ENCODE results near the gene RPS5.
"Not testable (repeated sequence)": the region's sequence is repeated elsewhere in the genome, so short reads cannot be mapped to it uniquely, and the experiment has no call there.

RPS5 gene

DNA sequence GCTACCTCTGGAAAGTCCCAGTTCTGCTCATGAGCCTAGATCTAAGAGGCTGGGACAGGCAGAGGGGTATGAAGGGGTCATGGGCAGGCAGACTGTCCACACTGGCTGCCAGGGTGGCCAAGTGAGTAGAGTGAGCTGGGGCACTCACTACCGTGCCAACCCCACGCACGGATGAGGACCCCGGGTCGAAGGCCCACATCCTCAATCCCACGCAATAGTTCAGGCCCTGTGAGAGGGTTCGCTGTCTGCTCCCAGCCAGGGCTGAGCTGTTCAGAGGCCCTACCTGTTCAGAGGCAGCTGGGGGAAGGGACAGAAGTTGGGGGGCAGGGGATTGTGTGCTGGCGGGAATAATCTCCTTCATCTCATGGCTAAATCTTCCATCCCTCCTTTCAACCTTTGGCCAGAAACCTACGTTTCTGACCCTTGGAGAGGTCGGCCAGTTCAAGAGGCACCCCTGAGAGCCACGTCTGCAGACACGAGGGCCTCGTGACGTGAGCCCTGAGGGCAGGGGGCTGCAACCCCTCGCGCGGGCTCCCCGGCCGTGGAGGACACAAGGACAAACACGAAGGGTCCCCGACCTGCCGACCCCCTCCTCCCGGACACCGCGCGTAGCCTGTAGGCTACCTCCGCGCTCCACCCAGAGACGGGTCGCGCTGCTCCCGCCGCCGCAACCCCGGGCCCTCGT is 1.0 kb upstream of the RPS5 start:
- peak; percentile 38 for DNase-seq (ENCODE audit: low read depth)

DNA sequence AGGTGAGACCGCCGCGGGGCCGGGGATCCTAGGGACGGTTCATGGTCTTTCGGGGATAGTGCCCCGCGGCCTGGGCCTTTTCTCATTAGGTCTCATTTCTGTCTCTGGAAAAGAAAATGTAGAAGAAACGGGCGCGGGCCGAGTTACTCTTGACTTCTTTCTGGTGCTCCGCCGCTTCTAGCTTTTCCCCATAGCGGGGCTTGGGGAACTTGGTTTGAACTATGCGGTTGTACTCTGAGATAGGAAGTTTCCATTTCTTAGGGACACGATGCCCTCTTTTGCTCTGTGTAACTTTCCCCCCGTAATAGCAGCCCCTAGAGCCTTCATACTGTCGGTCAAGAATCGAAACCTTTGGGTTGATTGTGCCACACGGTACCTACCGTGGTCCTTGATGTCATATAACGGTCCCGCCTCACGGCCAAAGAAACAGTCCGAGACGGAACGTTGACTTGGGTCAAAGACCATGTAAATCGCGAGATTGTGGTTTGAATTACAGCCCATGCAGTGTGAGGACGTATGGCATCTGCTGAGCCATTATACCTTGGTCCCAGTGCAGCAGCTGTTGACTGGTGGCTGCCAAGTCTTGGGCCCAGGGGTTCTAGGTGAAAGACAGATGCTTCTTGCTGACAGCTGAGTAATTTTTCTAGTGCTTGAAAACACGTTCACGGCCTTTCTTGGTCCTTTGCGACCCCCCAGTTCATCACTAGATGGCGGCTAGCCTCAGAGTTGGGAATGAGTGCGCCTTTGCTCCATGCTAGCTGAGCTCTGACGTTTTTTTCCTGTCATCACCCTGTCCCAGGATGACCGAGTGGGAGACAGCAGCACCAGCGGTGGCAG is 487 bp downstream of the RPS5 start:
- DNase-seq (ENCODE audit: low read depth): no peak

DNA sequence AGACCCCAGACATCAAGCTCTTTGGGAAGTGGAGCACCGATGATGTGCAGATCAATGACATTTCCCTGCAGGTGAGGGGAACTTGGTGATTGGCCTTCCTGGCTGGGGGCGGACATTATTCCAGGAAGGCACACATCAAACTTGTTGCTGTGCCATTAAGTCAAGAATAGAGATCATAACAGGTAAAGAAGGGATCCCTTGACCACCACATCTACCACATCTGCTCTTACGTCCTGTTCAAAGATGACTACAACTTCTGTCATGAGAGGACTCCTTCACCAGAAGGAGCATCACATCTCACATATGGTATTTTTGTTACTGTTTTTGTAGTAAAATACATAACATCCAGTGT is 1.1 kb downstream of the RPS5 start:
- no peak for DNase-seq (ENCODE audit: low read depth)

DNA sequence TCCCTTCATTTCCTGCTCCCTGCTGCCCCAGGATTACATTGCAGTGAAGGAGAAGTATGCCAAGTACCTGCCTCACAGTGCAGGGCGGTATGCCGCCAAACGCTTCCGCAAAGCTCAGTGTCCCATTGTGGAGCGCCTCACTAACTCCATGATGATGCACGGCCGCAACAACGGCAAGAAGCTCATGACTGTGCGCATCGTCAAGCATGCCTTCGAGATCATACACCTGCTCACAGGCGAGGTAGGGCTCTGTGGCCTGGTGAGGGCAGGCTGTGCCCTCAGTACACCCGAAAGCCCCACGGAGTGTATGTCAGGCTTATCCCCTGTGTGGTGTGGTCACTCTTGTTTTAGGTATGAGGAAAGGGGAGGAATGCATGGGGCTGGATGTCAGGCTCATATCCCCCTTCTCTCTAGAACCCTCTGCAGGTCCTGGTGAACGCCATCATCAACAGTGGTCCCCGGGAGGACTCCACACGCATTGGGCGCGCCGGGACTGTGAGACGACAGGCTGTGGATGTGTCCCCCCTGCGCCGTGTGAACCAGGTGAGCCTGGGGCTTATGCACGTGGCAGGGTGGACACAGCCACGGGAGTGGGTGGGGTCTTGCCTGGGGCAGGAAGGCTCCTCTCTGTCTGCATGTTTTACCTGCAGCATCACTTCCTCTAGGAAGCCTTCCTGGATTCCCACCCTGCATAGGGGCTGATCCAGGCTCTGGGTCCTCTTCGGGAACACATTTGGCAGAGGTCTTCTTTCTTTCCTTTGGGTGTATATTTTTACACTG is 6.1 kb downstream of the RPS5 start:
- no peak for DNase-seq (ENCODE audit: low read depth)

DNA sequence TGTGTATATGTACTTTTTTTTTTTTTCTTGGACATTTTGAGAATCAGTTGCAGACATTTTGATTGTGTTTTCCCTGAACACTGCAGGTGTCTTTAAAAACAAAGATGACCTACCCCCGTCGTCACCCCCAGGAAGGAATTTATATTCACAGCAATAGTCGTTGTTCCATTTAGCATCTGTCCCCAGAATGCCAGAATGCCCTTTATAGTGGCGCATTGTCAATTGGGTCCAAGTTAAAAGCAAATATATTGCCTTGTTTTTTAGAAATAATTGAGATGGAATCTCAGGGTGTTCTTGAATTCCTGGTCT is 6.6 kb downstream of the RPS5 start:
- no peak for DNase-seq (ENCODE audit: low read depth)

DNA sequence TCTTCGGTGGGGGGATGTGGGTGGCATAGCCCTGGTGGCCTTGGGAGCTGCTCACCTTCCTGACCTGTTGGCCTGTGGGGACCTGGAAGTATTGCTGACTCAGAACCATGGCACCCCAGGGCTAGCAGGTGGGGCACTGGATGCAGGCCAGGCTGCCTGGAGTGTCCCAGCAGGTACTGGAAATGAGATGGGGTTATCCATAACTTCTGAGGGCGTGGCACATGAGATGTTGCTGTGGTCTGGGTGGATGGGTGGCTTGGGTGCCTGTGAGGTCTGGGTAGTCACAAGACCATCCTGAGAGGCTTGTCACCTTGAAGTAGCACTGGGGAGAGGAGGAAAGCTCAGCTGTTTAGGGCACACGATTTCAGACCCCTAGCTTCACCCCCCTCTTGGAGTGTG is 7.8 kb downstream of the RPS5 start:
- DNase-seq (ENCODE audit: low read depth): no peak

DNA sequence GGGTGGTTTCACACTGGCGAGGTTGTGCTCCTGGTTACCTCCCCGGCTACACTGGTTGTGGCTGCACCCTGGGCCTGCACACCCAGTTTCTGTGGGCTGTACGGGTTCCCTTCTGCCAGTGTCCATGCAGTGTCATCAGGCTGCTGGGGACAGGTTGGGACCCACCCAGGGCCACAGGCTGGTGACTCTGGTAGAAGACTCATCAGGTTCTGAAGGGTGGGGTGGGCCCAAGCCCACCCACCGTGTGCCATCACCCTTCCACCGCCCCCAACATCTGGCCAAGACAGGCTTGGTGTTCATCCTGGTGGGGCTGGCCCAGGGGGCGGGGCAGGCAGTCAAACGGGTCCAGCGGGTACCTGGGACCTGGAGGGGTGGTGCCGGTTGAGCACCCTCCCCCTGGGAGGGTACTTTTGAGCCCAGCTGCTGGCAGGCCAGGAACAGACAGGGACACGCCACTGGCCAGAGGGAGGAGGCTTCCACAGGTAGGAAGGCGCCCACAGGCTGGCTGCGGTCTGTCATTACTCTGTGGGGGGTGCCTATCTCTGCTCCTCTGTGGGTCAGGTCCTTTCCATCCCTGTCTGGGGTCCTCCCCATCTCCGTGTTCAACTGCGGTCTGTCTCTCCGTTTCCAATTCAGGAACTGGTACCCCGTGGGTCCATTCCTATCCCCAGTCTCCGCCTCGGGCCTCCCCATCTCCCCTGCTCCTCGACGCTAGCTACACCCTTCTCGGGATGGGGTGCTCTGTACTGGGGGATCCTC is 8.3 kb downstream of the RPS5 start, which contains the start of gene RNF225:
Gene RNF225 (plus strand): TSS at position 437 of the 759 bp plus-strand sequence. CDS start 434 bp downstream, outside the sequence.
- DNase-seq (ENCODE audit: low read depth): peak; percentile 23

DNA sequence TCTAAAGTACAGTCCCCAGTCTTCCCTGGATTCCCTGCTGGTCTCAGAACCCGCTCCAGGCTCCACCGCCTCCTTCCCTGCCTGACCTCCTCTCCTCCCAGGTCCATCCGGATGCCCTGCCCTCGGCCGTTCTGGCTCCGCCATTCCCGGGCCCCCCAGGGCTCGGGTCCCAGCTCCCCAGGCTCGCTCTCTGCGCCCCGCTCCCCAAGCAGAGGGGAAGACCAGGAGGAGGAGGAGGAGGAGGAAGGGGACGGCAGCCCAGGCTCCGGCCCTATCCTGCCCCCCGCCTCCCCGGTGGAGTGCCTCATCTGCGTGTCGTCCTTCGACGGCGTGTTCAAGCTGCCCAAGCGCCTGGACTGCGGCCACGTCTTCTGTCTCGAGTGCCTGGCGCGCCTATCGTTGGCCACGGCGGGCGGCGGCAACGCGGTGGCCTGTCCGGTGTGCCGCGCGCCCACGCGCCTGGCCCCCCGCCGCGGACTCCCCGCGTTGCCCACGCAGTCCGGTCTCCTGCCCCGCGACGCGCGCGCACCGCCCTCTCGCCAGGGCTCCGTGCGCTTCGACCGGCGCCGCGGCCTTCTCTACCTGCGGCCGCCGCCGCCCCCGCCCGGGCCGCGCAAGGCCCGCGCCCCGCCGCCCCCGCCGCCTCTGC is 9.0 kb downstream of the RPS5 start:
- peak; percentile 16 for DNase-seq (ENCODE audit: low read depth)

DNA sequence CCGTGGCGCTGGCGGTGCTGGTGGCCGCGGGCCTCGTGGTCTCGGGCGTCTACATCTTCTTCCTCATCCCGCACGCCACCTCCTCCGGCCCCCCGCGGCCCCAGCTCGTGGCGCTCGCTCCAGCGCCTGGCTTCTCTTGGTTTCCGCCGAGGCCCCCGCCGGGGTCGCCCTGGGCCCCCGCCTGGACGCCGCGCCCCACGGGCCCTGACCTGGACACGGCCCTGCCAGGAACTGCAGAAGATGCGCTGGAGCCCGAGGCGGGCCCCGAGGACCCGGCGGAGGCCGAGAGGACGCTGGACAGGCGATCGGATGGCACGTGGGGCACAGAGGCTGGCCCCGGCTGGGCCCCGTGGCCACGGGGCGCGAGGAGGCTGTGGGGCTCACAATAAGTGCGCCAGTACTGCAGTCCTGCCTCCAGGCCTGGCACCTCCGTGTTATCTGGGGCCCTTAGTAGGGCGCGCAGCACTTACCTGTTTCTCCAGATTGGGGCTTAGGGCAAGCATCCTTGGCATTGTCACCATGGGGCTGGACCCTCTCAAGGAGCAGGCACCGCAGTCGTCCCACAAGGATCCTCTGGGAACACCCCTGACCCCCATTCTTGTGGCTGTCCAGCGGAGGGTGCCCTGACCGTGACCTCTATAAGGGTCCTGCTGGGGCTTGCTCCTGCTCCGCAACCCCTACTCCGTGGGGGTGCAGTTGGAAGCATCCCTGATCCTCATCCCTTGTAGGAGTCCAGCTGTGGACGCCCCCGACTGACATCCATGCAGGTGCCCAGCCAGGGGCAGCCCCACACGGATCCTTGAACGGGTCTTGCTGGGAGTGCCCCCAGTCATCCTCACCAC is 9.8 kb downstream of the RPS5 start:
- no peak for DNase-seq (ENCODE audit: low read depth)

DNA sequence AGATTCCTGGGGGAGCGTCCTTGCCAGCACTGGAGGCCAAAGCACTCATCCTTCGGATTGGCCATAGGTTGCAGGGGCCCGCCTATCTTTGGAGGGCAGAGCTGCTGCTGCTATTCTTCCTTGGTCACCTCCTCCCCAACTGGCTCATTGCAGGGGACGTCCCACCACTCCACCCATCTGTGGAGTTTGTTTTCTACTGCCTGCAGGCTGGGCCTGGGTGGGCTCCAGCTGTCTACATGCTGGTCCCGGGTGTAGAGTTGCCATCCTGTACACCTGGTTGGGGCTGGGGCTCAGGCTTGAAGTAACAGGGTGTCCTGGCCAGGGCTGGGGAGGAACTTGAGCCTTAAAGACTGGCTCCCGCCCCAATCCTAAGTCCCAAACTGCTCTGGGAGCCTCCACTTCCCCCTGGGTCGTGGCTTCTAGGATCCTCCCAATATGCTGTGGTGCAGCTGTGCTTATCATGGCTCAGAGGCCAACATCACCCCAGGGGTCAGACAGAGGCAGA is 10.5 kb downstream of the RPS5 start:
- no peak for DNase-seq (ENCODE audit: low read depth)

DNA sequence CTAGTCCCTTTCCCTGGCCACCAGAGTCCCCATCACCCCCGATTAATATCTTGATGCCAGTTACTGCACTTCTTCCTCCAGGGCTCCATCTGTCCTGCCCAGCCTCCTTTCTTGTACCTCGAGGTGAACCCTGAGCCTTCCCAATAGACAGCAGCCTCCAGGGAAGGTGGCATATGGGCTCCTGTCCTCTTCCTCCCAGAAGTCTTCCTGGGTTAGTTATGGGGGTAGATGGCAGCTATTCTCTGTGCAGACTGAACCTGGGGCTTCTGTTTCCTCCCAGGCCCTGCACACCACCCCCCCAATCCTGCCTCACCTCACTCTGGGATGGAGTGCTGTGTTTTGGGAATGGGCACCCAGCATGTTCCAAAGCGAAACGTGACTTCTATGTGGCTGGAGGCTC is 11.0 kb downstream of the RPS5 start:
- DNase-seq (ENCODE audit: low read depth): no peak

DNA sequence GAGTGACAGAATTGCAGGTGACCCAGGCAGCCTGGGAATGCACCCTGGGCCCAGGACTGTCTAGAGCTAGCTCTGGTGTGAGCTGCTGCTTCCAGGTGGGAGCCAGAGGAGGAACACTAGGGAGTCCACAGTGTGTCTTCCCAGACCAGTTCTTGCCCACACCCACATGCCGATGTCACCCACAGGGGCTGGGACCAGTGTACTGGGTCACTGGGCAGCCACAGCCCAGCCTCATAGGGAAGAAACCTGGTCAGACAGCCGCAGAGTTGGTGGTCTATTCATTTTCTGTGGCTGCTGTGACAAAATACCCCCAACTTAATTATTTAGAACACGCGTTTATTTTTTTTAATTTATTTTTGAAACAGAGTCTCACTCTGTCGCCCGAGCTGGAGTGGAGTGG is 11.5 kb downstream of the RPS5 start:
- no peak for DNase-seq (ENCODE audit: low read depth)

DNA sequence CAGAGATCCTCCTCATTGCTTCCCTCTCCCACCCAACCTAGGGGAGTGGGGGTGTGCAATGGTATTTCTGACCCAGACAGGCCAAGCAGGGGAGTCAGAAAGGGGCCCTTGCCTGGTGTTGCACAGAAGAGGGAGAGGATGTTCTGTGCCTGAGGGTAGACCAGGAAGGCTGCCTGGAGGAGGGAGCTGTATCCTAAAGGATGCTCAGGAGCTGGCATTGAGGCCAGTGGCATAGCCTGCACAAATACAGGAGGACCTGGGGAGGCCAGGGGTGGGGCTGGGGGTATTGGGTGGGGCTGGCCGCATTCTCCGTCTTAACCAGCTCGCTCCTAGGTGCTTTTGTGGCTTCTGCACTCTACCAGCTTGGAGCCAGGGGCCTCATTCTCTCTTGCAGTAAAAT is 12.8 kb downstream of the RPS5 start:
- no peak for DNase-seq (ENCODE audit: low read depth)

DNA sequence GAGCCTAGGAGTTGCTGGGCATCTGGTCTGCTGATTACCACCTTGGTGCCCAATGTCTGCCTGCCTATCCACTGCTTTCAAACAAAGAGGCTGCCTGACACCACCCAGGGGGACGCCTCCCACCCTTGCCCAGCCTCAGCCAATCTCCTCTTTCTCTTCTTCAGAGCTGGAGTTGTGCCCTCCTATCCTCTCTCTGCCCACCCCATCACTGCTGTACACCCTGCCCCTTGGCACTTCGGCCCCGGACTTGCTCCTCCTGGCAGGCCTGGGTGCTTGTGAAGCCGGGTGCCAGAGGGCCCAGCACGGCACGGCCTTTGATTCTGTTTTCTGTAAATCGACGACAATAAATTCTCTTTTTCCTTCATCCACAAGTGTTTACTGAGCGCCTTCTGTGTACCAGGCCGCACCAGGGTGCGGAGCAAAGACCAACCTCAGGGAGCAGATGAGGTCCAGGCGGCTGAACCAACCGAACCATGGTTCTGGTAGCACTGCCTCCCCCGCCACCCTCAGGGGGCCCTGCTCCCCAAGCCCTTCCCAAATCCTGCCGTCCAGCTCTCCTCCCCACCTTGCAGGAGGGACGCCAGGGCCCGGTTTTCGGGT is 13.3 kb downstream of the RPS5 start:
- DNase-seq (ENCODE audit: low read depth): no peak

DNA sequence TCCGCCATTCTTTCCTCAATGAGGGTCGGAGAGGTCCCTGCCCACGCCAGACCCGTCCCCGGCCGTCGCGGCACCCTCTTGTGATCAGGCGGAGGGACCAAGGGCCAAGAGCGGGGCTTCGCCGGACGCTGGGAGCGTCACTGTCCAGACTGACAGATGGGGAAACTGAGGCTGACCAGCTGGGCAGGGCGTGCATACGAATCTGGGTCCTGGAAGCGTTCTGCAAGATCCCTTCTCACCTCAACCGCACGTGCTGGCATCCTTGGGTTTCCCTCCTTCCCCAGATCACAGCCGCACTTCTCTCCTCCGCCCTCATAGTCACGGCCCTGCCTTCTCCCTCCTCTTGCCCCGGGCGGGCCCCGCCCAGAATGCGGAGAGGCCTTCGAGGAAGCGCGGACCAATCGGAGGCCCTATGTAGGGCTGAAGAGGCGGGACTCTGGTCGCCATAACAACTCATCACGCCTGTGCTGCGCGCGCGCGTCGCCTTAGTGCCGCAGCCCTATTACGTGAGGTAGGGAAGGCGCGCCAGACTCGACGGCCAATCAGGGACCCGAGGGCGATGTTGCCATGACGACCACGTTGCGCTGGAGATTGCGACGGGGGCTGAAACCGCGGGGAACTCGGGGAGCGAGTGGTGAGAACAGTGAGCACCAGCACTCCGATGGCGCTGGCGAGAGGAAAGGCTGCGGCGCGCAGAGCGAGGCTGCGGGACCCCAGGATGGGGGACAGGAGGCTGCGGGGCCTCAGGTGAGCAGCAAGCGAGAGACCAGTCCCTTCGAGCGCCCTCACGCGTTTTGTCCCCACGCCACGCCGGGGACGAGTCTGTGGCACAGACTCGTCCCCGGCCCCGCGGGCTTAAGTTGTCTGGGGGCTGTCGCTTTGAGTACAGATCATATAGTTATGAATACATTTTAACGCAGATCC is 14.1 kb downstream of the RPS5 start:
- DNase-seq (ENCODE audit: low read depth): peak; percentile 99

DNA sequence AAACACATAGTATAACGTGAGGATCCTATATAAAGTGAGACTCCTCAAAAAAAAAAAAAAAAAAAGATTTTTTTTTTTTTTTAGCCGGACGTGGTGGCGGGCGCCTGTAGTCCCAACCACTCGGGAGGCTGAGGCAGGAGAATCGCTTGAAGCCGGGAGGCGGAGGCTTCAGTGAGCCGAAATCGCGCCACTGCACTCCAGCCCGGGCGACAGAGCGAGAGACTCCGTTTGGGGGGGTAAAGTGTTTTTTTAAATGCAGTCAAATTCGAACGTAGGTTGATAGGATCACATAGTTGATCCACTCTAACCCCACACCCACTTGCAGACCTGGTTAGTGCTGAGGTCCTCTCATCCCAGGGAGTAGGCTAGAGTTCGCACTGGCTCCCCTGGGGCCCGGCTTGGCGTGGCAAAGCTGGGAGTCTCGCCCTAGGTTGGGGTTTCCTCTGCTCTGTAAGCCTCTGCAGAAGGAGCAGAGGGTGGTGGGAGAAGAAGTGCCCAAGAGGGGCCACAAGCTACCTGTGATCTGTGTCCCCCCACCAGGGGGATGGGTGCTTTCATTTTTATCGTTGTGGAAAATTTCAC is 14.9 kb downstream of the RPS5 start:
- no peak for DNase-seq (ENCODE audit: low read depth)

DNA sequence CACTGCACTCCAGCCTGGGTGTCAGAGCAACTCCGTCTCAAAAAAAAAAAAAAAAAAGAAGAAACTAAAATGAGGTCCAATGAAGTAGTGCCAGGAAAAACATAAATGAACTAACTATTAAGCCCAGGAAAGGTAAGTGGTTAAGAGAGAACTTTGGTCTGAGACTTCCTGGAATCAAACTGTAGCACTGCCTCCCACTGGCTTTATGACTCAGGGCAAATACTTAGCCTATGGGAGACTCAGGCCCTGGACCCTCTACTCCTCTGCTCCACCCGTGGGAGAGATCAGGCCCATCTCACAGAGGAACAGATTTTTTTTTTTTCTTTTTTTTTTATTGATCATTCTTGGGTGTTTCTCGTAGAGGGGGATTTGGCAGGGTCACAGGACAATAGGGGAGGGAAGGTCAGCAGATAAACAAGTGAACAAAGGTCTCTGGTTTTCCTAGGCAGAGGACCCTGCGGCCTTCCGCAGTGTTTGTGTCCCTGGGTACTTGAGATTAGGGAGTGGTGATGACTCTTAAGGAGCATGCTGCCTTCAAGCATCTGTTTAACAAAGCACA is 16.9 kb downstream of the RPS5 start:
- not testable (repeated sequence) for DNase-seq (ENCODE audit: low read depth)

All from activated T-cell treated with anti-CD3 and anti-CD28 coated beads for 24 hours (primary cell).